ENCODE data around the gene NRG3.

The NRG3 gene

DNA sequence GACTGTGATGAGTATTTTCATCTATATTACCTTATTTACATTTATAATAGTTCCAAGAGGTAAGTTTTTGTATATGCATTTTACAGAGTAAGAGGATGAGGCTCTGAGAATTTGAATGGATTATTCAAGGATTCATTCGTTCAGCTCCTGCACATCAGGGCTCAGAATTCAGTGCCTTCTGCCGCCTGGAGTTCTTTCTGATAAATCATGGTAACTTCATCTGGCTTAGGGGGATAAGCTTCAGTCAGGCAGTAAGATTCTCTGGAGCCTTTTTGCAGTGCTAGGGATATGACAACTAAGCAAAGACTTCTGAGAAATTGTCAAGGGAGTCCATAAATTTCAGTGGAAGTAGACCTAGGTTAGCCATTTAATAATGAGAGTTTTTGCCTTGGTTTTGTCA, 668.6 kb downstream of the NRG3 start:
- TF ChIP-seq, protein P1, sequence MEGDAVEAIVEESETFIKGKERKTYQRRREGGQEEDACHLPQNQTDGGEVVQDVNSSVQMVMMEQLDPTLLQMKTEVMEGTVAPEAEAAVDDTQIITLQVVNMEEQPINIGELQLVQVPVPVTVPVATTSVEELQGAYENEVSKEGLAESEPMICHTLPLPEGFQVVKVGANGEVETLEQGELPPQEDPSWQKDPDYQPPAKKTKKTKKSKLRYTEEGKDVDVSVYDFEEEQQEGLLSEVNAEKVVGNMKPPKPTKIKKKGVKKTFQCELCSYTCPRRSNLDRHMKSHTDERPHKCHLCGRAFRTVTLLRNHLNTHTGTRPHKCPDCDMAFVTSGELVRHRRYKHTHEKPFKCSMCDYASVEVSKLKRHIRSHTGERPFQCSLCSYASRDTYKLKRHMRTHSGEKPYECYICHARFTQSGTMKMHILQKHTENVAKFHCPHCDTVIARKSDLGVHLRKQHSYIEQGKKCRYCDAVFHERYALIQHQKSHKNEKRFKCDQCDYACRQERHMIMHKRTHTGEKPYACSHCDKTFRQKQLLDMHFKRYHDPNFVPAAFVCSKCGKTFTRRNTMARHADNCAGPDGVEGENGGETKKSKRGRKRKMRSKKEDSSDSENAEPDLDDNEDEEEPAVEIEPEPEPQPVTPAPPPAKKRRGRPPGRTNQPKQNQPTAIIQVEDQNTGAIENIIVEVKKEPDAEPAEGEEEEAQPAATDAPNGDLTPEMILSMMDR (IDR thresholded peaks at IDR 0.05; ENCODE audit: low read depth, low read length) = no peak
- in situ Hi-C loops (cut with HindIII; ENCODE audit: low sequenced_read_pairs) = no loop called here
- DNase-seq (ENCODE audit: low read depth, low spot score) = no peak
- H3K4me3 ChIP-seq (ENCODE audit: low read depth, low read length) = no peak overlapping the region

GRCh38 chr10:82544377-82544776, 669.4 kb downstream of the NRG3 start:
- TF ChIP-seq, protein P1 (IDR thresholded peaks at IDR 0.05; ENCODE audit: low read depth, low read length) = no peak
- in situ Hi-C loops (cut with HindIII; ENCODE audit: low sequenced_read_pairs) = no loop called here
- DNase-seq (ENCODE audit: low read depth, low spot score) = no peak

GRCh38 chr10:82551506-82551905, 676.5 kb downstream of the NRG3 start:
- in situ Hi-C loops (cut with HindIII; ENCODE audit: low sequenced_read_pairs) = no loop called here
- TF ChIP-seq, protein P1 (IDR thresholded peaks at IDR 0.05; ENCODE audit: low read depth, low read length) = no peak
- H3K4me3 ChIP-seq (ENCODE audit: low read depth, low read length) = no peak overlapping the region
- DNase-seq (ENCODE audit: low read depth, low spot score) = no peak

More at GRCh38 chr10:82544377-82544776, 669.4 kb downstream of the NRG3 start:
- H3K4me3 ChIP-seq (ENCODE audit: low read depth, low read length) = no peak overlapping the region

DNA sequence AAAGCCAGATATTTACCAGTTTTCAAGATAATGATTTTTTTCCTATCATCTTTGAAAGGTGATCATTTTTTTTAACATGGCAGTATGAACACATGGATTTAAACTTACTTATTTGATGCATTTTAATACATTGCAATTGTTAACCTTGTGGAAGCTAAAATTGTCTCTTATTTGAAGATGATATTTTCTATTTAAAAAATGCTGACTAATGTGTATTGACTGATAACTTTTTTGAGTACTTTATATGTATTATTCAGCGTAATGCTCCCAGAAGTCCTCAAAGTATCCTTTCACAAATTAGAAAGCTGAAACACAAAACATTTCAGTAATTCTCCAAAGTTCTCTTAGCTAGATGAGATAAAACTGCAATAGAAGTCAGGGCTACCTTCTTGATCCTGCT, 677.3 kb downstream of the NRG3 start:
- no peak for DNase-seq (ENCODE audit: low read depth, low spot score)
- no peak overlapping the region for H3K4me3 ChIP-seq (ENCODE audit: low read depth, low read length)
- in situ Hi-C loops (cut with HindIII; ENCODE audit: low sequenced_read_pairs) = no loop called here
- TF ChIP-seq, protein P1 (IDR thresholded peaks at IDR 0.05; ENCODE audit: low read depth, low read length) = no peak

- H3K4me3 ChIP-seq (ENCODE audit: low read depth, low read length) = no peak overlapping the region
- in situ Hi-C loops (cut with HindIII; ENCODE audit: low sequenced_read_pairs) = no loop called here
- TF ChIP-seq, protein P1 (IDR thresholded peaks at IDR 0.05; ENCODE audit: low read depth, low read length) = no peak
- DNase-seq (ENCODE audit: low read depth, low spot score) = no peak
These were observed 679.4 kb downstream of the NRG3 start for GRCh38 chr10:82554381-82554780.

DNA sequence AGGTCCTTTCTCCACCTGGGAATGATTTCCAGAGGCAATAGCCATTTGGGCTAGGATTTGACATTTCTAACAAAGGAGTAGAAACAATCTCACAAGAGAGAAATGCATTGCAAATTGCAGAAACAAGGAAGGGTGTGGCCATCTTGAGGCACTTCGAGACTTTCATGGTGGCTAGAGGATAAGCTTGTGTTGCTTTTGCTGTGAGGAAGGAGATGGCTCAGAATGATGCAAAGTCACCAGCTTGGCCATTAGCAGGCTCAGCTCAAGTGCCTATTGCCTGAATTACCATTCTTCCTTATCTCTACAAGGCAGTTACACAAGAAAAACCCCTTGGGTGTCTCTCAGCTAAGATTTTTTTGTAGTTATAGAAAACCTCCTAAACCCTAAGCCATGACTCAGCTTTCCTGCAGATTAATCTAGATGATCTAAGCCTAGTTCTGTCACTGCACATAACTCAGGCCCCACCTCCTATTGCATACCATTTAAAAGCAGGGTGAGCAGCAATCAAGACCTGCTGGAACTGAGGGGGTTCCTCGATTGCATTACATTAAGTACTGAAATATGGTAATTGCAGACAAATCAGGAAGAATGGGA, 683.1 kb downstream of the NRG3 start:
- H3K4me3 ChIP-seq (ENCODE audit: low read depth, low read length) = no peak overlapping the region
- in situ Hi-C loops (cut with HindIII; ENCODE audit: low sequenced_read_pairs) = no loop called here
- DNase-seq (ENCODE audit: low read depth, low spot score) = no peak
- TF ChIP-seq, protein P1 (IDR thresholded peaks at IDR 0.05; ENCODE audit: low read depth, low read length) = no peak
